GM12878 (cell line): Measurements from ENCODE around the gene IFI6. TPM values are rescaled to one million over a fixed set of nuclear protein-coding genes. Genes with fewer than 3 reads are reported as not detected.

Source experiments
- BCL11A ChIP-seq: IDR thresholded peaks from 2 replicates; pipeline ENCODE4 v1.6.1; 2011; ENCODE audit warnings: low read depth, low read length
- CBX3 ChIP-seq: fragments of 200-600 bp; sonication (generic); IDR thresholded peaks from 2 replicates; pipeline ENCODE4 v1.6.1; 2016; ENCODE audit warnings: low read depth, borderline replicate concordance
- CHD4 ChIP-seq: fragments of 200-600 bp; sonication (generic); IDR thresholded peaks from 2 replicates; pipeline ENCODE4 v1.6.1; 2016; ENCODE audit warnings: mild to moderate bottlenecking
- CREB1 ChIP-seq: IDR thresholded peaks from 2 replicates; pipeline ENCODE4 v1.6.1; 2012; ENCODE audit warnings: low read depth, mild to moderate bottlenecking, inconsistent platforms
- CUX1 ChIP-seq: IDR thresholded peaks from 2 replicates; pipeline ENCODE4 v1.6.1; 2012; ENCODE audit warnings: improper control_type of control experiment, low read depth, low read length; ENCODE audit not compliant: insufficient replicate concordance
- ETV6 ChIP-seq, 2 experiments: fragments of 450-650 bp in 1 of 2; IDR thresholded peaks in 1 of 2; conservative IDR thresholded peaks in 1 of 2; 2 replicates each; pipeline ENCODE4 v1.6.1; 2014; ENCODE audit warnings: antibody characterized with exemption in 1 of 2, borderline replicate concordance in 1 of 2, low read depth in 1 of 2, mild to moderate bottlenecking in 1 of 2, moderate library complexity in 1 of 2
- IRF4 ChIP-seq: IDR thresholded peaks from 2 replicates; pipeline ENCODE4 v1.6.1; 2011; ENCODE audit warnings: low read depth, low read length
- JUNB ChIP-seq: IDR thresholded peaks from 2 replicates; pipeline ENCODE4 v1.6.1; 2016; ENCODE audit warnings: antibody characterized with exemption, mild to moderate bottlenecking
- PAX8 ChIP-seq: fragments of 450-650 bp; IDR thresholded peaks from 2 replicates; pipeline ENCODE4 v1.6.1; 2017; ENCODE audit warnings: mild to moderate bottlenecking, moderate library complexity
- POLR2AphosphoS5 ChIP-seq: IDR thresholded peaks from 2 replicates; pipeline ENCODE4 v1.6.1; 2011; ENCODE audit warnings: mild to moderate bottlenecking, low read length, inconsistent platforms
- RELA ChIP-seq: fragments of 450-650 bp; IDR thresholded peaks from 2 replicates; pipeline ENCODE4 v1.8.0; 2014; ENCODE audit warnings: borderline replicate concordance; ENCODE audit not compliant: partially characterized antibody
- REST ChIP-seq: IDR thresholded peaks from 2 replicates; pipeline ENCODE4 v1.6.1; 2012; ENCODE audit warnings: mild to moderate bottlenecking, low read depth, low read length
- SIN3A ChIP-seq: IDR thresholded peaks from 2 replicates; pipeline ENCODE4 v1.6.1; 2012; ENCODE audit warnings: low read depth, low read length, improper control_type of control experiment
- TARDBP ChIP-seq: IDR thresholded peaks from 2 replicates; pipeline ENCODE4 v1.6.1; 2016; ENCODE audit warnings: borderline replicate concordance
- TCF12 ChIP-seq: IDR thresholded peaks from 2 replicates; pipeline ENCODE4 v1.6.1; 2011; ENCODE audit warnings: low read depth, mild to moderate bottlenecking, low read length
- ZBTB11 ChIP-seq: fragments of 450-650 bp; formaldehyde crosslinking; IDR thresholded peaks from 2 replicates; pipeline ENCODE4 v1.5.0; 2022; ENCODE audit warnings: mild to moderate bottlenecking, missing genetic modification characterization
- ZNF207 ChIP-seq: fragments of 450-650 bp; IDR thresholded peaks from 2 replicates; pipeline ENCODE4 v1.6.1; 2014; ENCODE audit warnings: antibody characterized with exemption, mild to moderate bottlenecking, borderline replicate concordance
- ZNF24 ChIP-seq: fragments of 450-650 bp; IDR thresholded peaks from 2 replicates; pipeline ENCODE4 v1.6.1; 2017; ENCODE audit warnings: antibody characterized with exemption, mild to moderate bottlenecking
- ZZZ3 ChIP-seq: IDR thresholded peaks from 2 replicates; pipeline ENCODE4 v1.6.1; 2011; ENCODE audit warnings: low read depth; ENCODE audit not compliant: control insufficient read depth, insufficient read length
- polyA plus RNA-seq, 11 experiments: library from polyadenylated mRNA; depleted of rRNA in 4 of 11; unstranded in 6 of 11; stranded (reverse) in 5 of 11; fragments of >200 nt; fragmentation: Nextera tagmentation in 4 of 11; fragmentation: Illumina TruSeq in 1 of 11; extraction: Ambion mirVana in 4 of 11; extraction: Trizol in 1 of 11; gene quantifications; 1 replicate in 1 of 11; 2 replicates in 10 of 11; pipeline versions ENCODE4 v1.2.1 to v1.2.3, GENCODE V29; 2011 to 2016; ENCODE audit warnings: inconsistent platforms in 2 of 11, missing spikeins in 2 of 11, low read depth in 1 of 11
- total RNA-seq, 4 experiments: library from RNA; depleted of rRNA in 3 of 4; stranded (reverse); fragments of >200 nt in 3 of 4; fragmentation: Illumina TruSeq in 1 of 4; extraction: Trizol in 1 of 4; gene quantifications; 2 replicates each; pipeline versions ENCODE4 v1.2.1 to v1.2.3, GENCODE V29; 2013 to 2021

Gene IFI6
- total and polyA plus RNA-seq, 10 of the 15 experiments (the other 5 are each of a cell fraction or from before 2014, with no cell fraction given), result 5.6 to 123 (median 69.0) TPM

- TF ChIP-seq ZBTB11 (CRISPR knock-in tag) (no peak), CBX3 (no peak), TARDBP (no peak), ZZZ3 (no peak), BCL11A (no peak), CREB1 (peak; percentile 24; the same call in 1 of the 2 replicates), ETV6 (conservative IDR thresholded peaks at IDR 0.05 in 1 of 2, IDR thresholded peaks at IDR 0.05 in 1 of 2; ENCODE audit: borderline replicate concordance in 1 of 2, low read depth in 1 of 2) (peak in 1 of 2 experiments; percentile 88; a peak in 2 of 4 replicates), CHD4 (no peak), ZNF24 (no peak), PAX8 (no peak), RELA (no peak), TCF12 (no peak), POLR2AphosphoS5 (peak; percentile 97), REST (no peak), JUNB (no peak), ZNF207 (no peak), IRF4 (peak; percentile 55; the same call in 1 of the 2 replicates), CUX1 (no peak), SIN3A (peak; percentile 60; the same call in 1 of the 2 replicates)
Observed at GRCh38 chr1:27671964-27672749, at the start of gene IFI6 (continued).
